PC-3 (cell line): ENCODE data around the gene SART3.

Experiments
- CTCF ChIP-seq: fragments of 300-600 bp; sonication (generic); conservative IDR thresholded peaks from 2 replicates; pipeline ENCODE4 v1.5.1; 2017; ENCODE audit warnings: antibody characterized with exemption, low read depth, mild to moderate bottlenecking, low read length
- EZH2 ChIP-seq: fragments of 300-600 bp; sonication (generic); IDR thresholded peaks from one replicate; pipeline ENCODE4 v1.6.1; 2017; ENCODE audit warnings: antibody characterized with exemption, mild to moderate bottlenecking, low read length; ENCODE audit not compliant: unreplicated experiment
- EZH2phosphoT487 ChIP-seq: fragments of 300-600 bp; sonication (generic); IDR thresholded peaks from 2 replicates; pipeline ENCODE4 v1.6.1; 2018; ENCODE audit warnings: mild to moderate bottlenecking, antibody characterized with exemption, low read length, borderline replicate concordance

- TF ChIP-seq CTCF (no peak), EZH2 (no peak), EZH2phosphoT487 (no peak)
Measured at GRCh38 chr12:108605690-108606406, 44.9 kb upstream of the SART3 start.
